Peyer's patch (tissue), 4 donors: ENCODE measurements around the gene FBXW7.

Experiments used
- POLR2A ChIP-seq, 2 donors: fragments of 450-650 bp; IDR thresholded peaks; one replicate each; pipeline ENCODE4 v1.5.1; 2017; ENCODE audit warnings: antibody characterized with exemption in 2 of 2, mild to moderate bottlenecking in 2 of 2, moderate library complexity in 2 of 2
- TF ChIP-seq, protein P1 (sequence below), 6 experiments: fragments of 450-650 bp in 4 of 6; fragments of 200-600 bp in 2 of 6; sonication (generic) in 1 of 6; IDR thresholded peaks; one replicate each; pipeline ENCODE4 v1.5.1; 2017 to 2019; ENCODE audit warnings: antibody characterized with exemption in 6 of 6, mild to moderate bottlenecking in 3 of 6, moderate library complexity in 1 of 6

DNA sequence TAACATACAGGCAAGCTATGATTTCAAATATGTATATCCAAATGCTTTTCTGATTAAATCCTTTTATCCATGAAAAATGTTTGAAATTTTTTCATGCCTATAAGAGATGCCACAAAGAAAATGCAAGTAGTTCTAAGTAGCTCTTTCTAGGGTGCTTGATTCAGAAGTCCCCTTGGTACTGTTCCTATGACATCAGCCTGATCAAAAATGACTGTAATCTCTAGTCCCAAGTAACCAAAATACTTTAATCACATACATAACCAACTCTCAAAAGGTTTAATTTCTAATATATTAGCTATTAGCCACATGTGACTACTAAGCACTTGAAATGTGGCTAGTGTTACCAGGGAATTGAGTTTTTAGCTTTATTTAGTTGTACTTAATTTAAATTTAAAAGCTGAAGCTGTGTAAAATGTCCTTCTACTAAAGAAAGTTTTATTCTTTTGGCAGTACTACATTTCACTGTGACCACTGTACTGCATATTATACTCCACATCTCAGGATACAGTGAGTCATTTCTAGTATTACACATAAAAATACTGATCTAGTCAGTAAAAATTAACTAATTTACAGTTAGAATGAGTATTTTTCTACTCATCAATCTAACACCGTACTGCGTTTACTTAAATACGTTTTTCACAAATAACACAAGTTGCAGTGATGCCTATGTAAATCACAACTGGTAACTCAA lies 33.9 kb downstream of the FBXW7 start:
- TF ChIP-seq, protein P1, sequence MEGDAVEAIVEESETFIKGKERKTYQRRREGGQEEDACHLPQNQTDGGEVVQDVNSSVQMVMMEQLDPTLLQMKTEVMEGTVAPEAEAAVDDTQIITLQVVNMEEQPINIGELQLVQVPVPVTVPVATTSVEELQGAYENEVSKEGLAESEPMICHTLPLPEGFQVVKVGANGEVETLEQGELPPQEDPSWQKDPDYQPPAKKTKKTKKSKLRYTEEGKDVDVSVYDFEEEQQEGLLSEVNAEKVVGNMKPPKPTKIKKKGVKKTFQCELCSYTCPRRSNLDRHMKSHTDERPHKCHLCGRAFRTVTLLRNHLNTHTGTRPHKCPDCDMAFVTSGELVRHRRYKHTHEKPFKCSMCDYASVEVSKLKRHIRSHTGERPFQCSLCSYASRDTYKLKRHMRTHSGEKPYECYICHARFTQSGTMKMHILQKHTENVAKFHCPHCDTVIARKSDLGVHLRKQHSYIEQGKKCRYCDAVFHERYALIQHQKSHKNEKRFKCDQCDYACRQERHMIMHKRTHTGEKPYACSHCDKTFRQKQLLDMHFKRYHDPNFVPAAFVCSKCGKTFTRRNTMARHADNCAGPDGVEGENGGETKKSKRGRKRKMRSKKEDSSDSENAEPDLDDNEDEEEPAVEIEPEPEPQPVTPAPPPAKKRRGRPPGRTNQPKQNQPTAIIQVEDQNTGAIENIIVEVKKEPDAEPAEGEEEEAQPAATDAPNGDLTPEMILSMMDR (IDR thresholded peaks at IDR 0.05): no peak
- TF ChIP-seq POLR2A (IDR thresholded peaks at IDR 0.05): no peak
